Cardiac septum (tissue), 1 donor: ENCODE results near the gene POLR3A. TPM values are rescaled to one million over a fixed set of nuclear protein-coding genes. Genes with fewer than 3 reads are reported as not detected.
"Not testable (repeated sequence)": the region's sequence is repeated elsewhere in the genome, so short reads cannot be mapped to it uniquely, and the experiment has no call there.

Experiments
- DNase-seq: peaks from one replicate; pipeline ENCODE4 v3.0.0-alpha.2; 2020; ENCODE audit warnings: low spot score
- intact Hi-C: fragments of 100-400 bp; cut with DNase I; formaldehyde crosslinking; loops from one replicate; pipeline ENCODE4 v1.14.0; 2022
- total RNA-seq: library from RNA; stranded (reverse); fragmentation: NEBNext Ultra II Directional; extraction: Animal tissue kit (Norgen Biotek cat#: 25700); gene quantifications from one replicate; pipeline ENCODE4 v1.2.1, GENCODE V29; 2021
- donor health status: DM: no; HTN: no; CAD: no.

The POLR3A gene
- total RNA-seq, 1 donor from 2014 or later: 9.9 TPM

GRCh38 chr10:78033387-78033636 is 4.0 kb upstream of the POLR3A start:
- no peak for DNase-seq
- intact Hi-C loops: no loop called here

- intact Hi-C loops: no loop called here
- no peak for DNase-seq
Observed at GRCh38 chr10:78028438-78029268, 662 bp downstream of the POLR3A start.

GRCh38 chr10:78025685-78026364 is 3.5 kb downstream of the POLR3A start:
- DNase-seq: no peak
- intact Hi-C loops: no loop called here

GRCh38 chr10:78023741-78024140 is 5.6 kb downstream of the POLR3A start:
- DNase-seq: no peak
- intact Hi-C loops: no loop called here

GRCh38 chr10:78021201-78021600 is 8.1 kb downstream of the POLR3A start:
- intact Hi-C loops: no loop called here
- DNase-seq: no peak

- intact Hi-C loops: no loop called here
- DNase-seq: no peak
Observed at GRCh38 chr10:78019264-78019663, 10.1 kb downstream of the POLR3A start.

- intact Hi-C loops: no loop called here
- DNase-seq: no peak
Observed at GRCh38 chr10:78017856-78018255, 11.5 kb downstream of the POLR3A start.

GRCh38 chr10:78015546-78015945 is 13.8 kb downstream of the POLR3A start:
- no peak for DNase-seq
- intact Hi-C loops: no loop called here

- DNase-seq: no peak
- intact Hi-C loops: no loop called here
Observed at GRCh38 chr10:78013564-78013963, 15.8 kb downstream of the POLR3A start.

GRCh38 chr10:78011065-78011464 is 18.2 kb downstream of the POLR3A start:
- intact Hi-C loops: no loop called here
- DNase-seq: no peak

- DNase-seq: no peak
- intact Hi-C loops: no loop called here
Observed at GRCh38 chr10:78010278-78010677, 19.0 kb downstream of the POLR3A start.

GRCh38 chr10:78009662-78010061 is 19.7 kb downstream of the POLR3A start:
- no peak for DNase-seq
- intact Hi-C loops: no loop called here

GRCh38 chr10:78007172-78007571 is 22.1 kb downstream of the POLR3A start:
- intact Hi-C loops: no loop called here
- no peak for DNase-seq

GRCh38 chr10:78004215-78005026 is 24.9 kb downstream of the POLR3A start:
- intact Hi-C loops: loop anchor here (2.0 kb wide), 1 partner anchor 158 kb away; no protein-coding TSS in a partner anchor
- no peak for DNase-seq

GRCh38 chr10:78002541-78003288 is 26.6 kb downstream of the POLR3A start:
- intact Hi-C loops: no loop called here

GRCh38 chr10:78000956-78001472 is 28.3 kb downstream of the POLR3A start:
- DNase-seq: no peak
- intact Hi-C loops: no loop called here

More at GRCh38 chr10:78002541-78003288, 26.6 kb downstream of the POLR3A start:
- DNase-seq: no peak

GRCh38 chr10:78000206-78000605 is 29.1 kb downstream of the POLR3A start:
- intact Hi-C loops: no loop called here
- DNase-seq: no peak

- DNase-seq, intact Hi-C loops: not testable (repeated sequence)
Observed at GRCh38 chr10:77998780-77999179, 30.5 kb downstream of the POLR3A start.

- DNase-seq: no peak
- intact Hi-C loops: no loop called here
Observed at GRCh38 chr10:77993620-77994019, 35.7 kb downstream of the POLR3A start.
